H1 (cell line): Measurements from ENCODE around the gene PRKAR2B.

Experiments used
- EGR1 ChIP-seq: IDR thresholded peaks from 2 replicates; pipeline ENCODE4 v1.6.1; 2011; ENCODE audit warnings: low read depth, low read length, borderline replicate concordance
- EZH2 ChIP-seq: fragments of 200-600 bp; sonication (generic); IDR thresholded peaks from 2 replicates; pipeline ENCODE4 v1.7.1; 2012; ENCODE audit warnings: low read depth, mild to moderate bottlenecking, moderate library complexity, low read length, inconsistent platforms; ENCODE audit not compliant: severe bottlenecking
- RAD21 ChIP-seq, 2 experiments: IDR thresholded peaks in 1 of 2; conservative IDR thresholded peaks in 1 of 2; 2 replicates each; pipeline ENCODE4 v1.6.1; 2011; ENCODE audit warnings: low read depth in 2 of 2, low read length in 2 of 2, improper control_type of control experiment in 1 of 2, inconsistent platforms in 1 of 2, mild to moderate bottlenecking in 1 of 2, moderate library complexity in 1 of 2
- SIN3A ChIP-seq, 2 experiments: IDR thresholded peaks in 1 of 2; conservative IDR thresholded peaks in 1 of 2; 2 replicates each; pipeline ENCODE4 v1.6.1; 2011 to 2012; ENCODE audit warnings: low read length in 2 of 2, improper control_type of control experiment in 1 of 2, low read depth in 1 of 2, mild to moderate bottlenecking in 1 of 2
- TAF1 ChIP-seq: IDR thresholded peaks from 2 replicates; pipeline ENCODE4 v1.6.1; 2011; ENCODE audit warnings: mild to moderate bottlenecking, low read depth, low read length
- TBP ChIP-seq: IDR thresholded peaks from 2 replicates; pipeline ENCODE4 v1.6.1; 2011; ENCODE audit warnings: low read depth, low read length, improper control_type of control experiment
- ZNF274 ChIP-seq: IDR thresholded peaks from 2 replicates; pipeline ENCODE4 v1.7.0; 2012; ENCODE audit warnings: low read length, borderline replicate concordance; ENCODE audit errors: extremely low read depth
- TF ChIP-seq, protein P1 (sequence below), 3 experiments: IDR thresholded peaks; 1 replicate in 2 of 3; 2 replicates in 1 of 3; pipeline versions ENCODE4 v1.5.1 to v1.6.1; 2011; ENCODE audit warnings: low read length in 3 of 3, mild to moderate bottlenecking in 3 of 3, inconsistent platforms in 2 of 3, low read depth in 1 of 3, moderate library complexity in 1 of 3; ENCODE audit not compliant: insufficient read depth in 1 of 3; ENCODE audit errors: control extremely low read depth in 1 of 3
- TF ChIP-seq, protein P2 (sequence below): IDR thresholded peaks from 2 replicates; pipeline ENCODE4 v1.6.1; 2011; ENCODE audit warnings: low read length, improper control_type of control experiment
- TF ChIP-seq, protein P3 (sequence below): IDR thresholded peaks from 2 replicates; pipeline ENCODE4 v1.6.1; 2012; ENCODE audit warnings: inconsistent platforms

DNA sequence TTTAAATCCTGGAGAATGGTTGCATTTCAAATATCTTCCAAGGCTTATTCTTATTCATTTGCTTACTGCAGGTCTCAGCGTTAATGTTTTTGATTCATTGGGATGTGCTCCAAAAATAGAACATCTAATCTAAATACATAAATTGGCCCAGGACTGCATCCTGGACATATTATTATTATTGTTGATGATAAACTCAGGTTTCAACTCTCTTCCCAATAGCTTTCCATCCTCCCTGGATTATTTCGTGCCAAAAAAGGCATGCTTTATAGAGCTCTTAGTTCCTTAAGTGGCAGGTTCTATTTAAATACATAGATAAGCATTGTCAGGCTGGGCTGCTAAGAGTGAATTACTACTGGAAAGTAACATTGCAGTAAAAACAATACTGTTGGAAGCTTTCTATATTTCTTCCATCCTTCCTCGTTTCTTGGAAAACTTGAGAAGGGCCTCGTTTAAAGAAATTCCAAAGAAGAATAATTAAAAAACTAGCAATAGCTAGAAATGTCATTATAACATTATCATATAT is 14.7 kb upstream of the PRKAR2B start:
- TF ChIP-seq, protein P1, sequence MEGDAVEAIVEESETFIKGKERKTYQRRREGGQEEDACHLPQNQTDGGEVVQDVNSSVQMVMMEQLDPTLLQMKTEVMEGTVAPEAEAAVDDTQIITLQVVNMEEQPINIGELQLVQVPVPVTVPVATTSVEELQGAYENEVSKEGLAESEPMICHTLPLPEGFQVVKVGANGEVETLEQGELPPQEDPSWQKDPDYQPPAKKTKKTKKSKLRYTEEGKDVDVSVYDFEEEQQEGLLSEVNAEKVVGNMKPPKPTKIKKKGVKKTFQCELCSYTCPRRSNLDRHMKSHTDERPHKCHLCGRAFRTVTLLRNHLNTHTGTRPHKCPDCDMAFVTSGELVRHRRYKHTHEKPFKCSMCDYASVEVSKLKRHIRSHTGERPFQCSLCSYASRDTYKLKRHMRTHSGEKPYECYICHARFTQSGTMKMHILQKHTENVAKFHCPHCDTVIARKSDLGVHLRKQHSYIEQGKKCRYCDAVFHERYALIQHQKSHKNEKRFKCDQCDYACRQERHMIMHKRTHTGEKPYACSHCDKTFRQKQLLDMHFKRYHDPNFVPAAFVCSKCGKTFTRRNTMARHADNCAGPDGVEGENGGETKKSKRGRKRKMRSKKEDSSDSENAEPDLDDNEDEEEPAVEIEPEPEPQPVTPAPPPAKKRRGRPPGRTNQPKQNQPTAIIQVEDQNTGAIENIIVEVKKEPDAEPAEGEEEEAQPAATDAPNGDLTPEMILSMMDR (IDR thresholded peaks at IDR 0.05; ENCODE audit: control extremely low read depth in 1 of 3, insufficient read depth in 1 of 3, low read depth in 1 of 3, low read length in 3 of 3): no peak
- TF ChIP-seq ZNF274 (no peak), EGR1 (no peak), EZH2 (no peak), SIN3A (conservative IDR thresholded peaks at IDR 0.05 in 1 of 2, IDR thresholded peaks at IDR 0.05 in 1 of 2; ENCODE audit: low read depth in 1 of 2, low read length in 2 of 2) (no peak), RAD21 (IDR thresholded peaks at IDR 0.05 in 1 of 2, conservative IDR thresholded peaks at IDR 0.05 in 1 of 2; ENCODE audit: low read depth in 2 of 2, low read length in 2 of 2) (no peak), TAF1 (no peak), TBP (no peak)
- TF ChIP-seq, protein P2, sequence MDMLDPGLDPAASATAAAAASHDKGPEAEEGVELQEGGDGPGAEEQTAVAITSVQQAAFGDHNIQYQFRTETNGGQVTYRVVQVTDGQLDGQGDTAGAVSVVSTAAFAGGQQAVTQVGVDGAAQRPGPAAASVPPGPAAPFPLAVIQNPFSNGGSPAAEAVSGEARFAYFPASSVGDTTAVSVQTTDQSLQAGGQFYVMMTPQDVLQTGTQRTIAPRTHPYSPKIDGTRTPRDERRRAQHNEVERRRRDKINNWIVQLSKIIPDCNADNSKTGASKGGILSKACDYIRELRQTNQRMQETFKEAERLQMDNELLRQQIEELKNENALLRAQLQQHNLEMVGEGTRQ: no peak
- TF ChIP-seq, protein P3, sequence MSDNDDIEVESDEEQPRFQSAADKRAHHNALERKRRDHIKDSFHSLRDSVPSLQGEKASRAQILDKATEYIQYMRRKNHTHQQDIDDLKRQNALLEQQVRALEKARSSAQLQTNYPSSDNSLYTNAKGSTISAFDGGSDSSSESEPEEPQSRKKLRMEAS: no peak
